ENCODE data around the gene VANGL2. TPM values are rescaled to one million over a fixed set of nuclear protein-coding genes. Genes with fewer than 3 reads are reported as not detected.
A peak's percentile ranks its signal among the peaks of the same experiment; 100 is the strongest.

The VANGL2 gene
- total and polyA plus RNA-seq, 5 donors from 2014 or later: 0.07 TPM; not detected in 4

DNA sequence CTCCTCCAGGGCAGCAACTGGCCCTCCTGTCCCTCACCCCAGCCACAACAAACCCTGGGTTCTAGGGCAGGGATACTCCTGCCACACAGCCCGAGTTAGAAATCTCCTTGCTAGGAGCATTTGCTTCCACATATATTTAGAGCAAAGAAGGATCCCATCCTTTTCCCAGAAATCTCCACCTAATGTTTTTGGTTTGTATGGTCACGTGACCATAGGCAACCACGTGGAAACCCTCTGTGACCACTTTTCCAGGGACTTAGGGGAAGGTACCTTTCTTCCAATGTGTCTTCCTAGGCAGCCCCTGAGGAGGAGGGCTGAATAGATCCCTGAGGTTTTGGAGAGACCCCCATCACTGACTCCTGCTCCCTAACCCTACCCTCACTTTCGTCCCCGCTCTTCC lies 25.5 kb downstream of the VANGL2 start:
- no peak overlapping the region for H3K4me3 Mint-ChIP-seq
- no peaks in the 10 kb centered on the region for H3K36me3 Mint-ChIP-seq
- H3K4me1 Mint-ChIP-seq: peaks cover 10 to 41% (median 29%) of the 10 kb centered on the region in 4 donors
- Histone ChIP-seq H3K9me3 (ENCODE audit: control insufficient read depth in 2 of 2, low read length in 2 of 2) (no peaks in the 10 kb centered on the region), H3K27ac (ENCODE audit: insufficient read depth, low read length, poor library complexity, severe bottlenecking) (no peak overlapping the region), H3K4me1 (ENCODE audit: control insufficient read depth, insufficient read depth, low read length, poor library complexity, severe bottlenecking) (peaks cover 34% of the 10 kb centered on the region), H3K27me3 (ENCODE audit: control insufficient read depth, insufficient read depth, low read length) (no peaks in the 10 kb centered on the region), H3K36me3 (ENCODE audit: control insufficient read depth, insufficient read depth, low read length) (no peaks in the 10 kb centered on the region), H3K4me3 (ENCODE audit: low read depth, low read length) (no peak overlapping the region)
- H3K9me3 Mint-ChIP-seq: peaks cover 0 to 1% (median 0%) of the 10 kb centered on the region in 7 donors
- H3K27ac Mint-ChIP-seq: peak overlapping the region in 2 of 3 donors; percentile 42 to 82
- no peak for ATAC-seq (ENCODE audit: low read depth in 2 of 2)
- H3K27me3 Mint-ChIP-seq: peaks cover 11% of the 10 kb centered on the region
- no peak for DNase-seq

DNA sequence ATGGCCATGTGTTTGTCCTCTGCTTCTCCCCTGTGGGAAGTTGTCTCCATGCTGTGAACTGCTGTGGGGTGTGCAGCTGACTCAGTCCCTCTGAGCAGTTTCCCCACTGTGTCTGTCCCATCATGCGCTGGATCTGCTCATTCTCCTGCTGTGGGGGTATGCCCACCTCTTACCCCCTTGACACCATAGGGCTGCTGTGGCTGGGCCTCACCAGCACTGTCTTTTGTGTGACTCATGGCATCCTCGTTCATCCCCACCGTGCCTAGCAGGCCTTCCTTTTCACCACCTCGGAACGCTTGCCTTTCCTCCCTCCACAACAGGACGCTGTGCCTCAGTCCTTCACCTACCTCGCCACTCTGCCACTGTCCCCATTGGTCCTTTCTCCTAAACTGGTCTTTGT lies 27.3 kb downstream of the VANGL2 start:
- H3K27me3 Mint-ChIP-seq: peaks cover 4% of the 10 kb centered on the region

DNA sequence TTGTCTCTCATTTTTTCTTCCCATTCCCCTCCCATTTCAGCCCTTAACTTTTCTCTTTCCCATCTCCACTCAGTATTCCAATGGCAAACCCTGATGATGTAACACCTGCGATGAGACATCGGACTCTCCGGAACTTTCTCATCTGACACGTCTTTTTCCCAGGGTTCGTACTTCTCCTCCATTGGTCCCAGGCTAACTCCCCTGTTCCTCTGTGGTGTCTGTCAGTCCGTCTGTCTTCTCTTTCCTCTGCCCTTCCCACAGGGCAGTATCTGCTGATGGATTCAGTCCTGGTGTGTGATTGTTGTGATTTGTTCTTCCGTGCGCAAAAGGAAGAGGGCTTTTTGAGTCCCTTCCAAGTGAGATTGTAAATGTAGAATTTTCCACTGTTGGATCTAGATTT lies 27.7 kb downstream of the VANGL2 start:
- H3K27me3 ChIP-seq (ENCODE audit: control insufficient read depth, insufficient read depth, low read length): no peaks in the 10 kb centered on the region
- Mint-ChIP-seq H3K27me3 (peaks cover 4% of the 10 kb centered on the region), H3K27ac (peak overlapping the region; percentile 85 to 97 (median 92)), H3K4me1 (peaks cover 17 to 63% (median 44%) of the 10 kb centered on the region in 4 donors), H3K9me3 (peaks cover 0 to 1% (median 0%) of the 10 kb centered on the region in 7 donors), H3K4me3 (peak overlapping the region in 1 of 4 donors; percentile 16), H3K36me3 (no peaks in the 10 kb centered on the region)
- H3K4me3 ChIP-seq (ENCODE audit: low read depth, low read length): peak overlapping the region; percentile 27
- no peaks in the 10 kb centered on the region for H3K9me3 ChIP-seq (ENCODE audit: control insufficient read depth in 2 of 2, low read length in 2 of 2)
- H3K36me3 ChIP-seq (ENCODE audit: control insufficient read depth, insufficient read depth, low read length): no peaks in the 10 kb centered on the region
- H3K27ac ChIP-seq (ENCODE audit: insufficient read depth, low read length, poor library complexity, severe bottlenecking): peak overlapping the region; percentile 82
- ATAC-seq (ENCODE audit: low read depth in 2 of 2) (no peak), DNase-seq (no peak)
- peaks cover 53% of the 10 kb centered on the region for H3K4me1 ChIP-seq (ENCODE audit: control insufficient read depth, insufficient read depth, low read length, poor library complexity, severe bottlenecking)

More for the DNA sequence above, 27.3 kb downstream of the VANGL2 start:
- H3K9me3 Mint-ChIP-seq: peaks cover 0 to 1% (median 0%) of the 10 kb centered on the region in 7 donors
- Histone ChIP-seq H3K4me3 (ENCODE audit: low read depth, low read length) (no peak overlapping the region), H3K4me1 (ENCODE audit: control insufficient read depth, insufficient read depth, low read length, poor library complexity, severe bottlenecking) (peaks cover 48% of the 10 kb centered on the region), H3K27me3 (ENCODE audit: control insufficient read depth, insufficient read depth, low read length) (no peaks in the 10 kb centered on the region), H3K27ac (ENCODE audit: insufficient read depth, low read length, poor library complexity, severe bottlenecking) (peak overlapping the region; percentile 82), H3K36me3 (ENCODE audit: control insufficient read depth, insufficient read depth, low read length) (no peaks in the 10 kb centered on the region), H3K9me3 (ENCODE audit: control insufficient read depth in 2 of 2, low read length in 2 of 2) (no peaks in the 10 kb centered on the region)
- ATAC-seq (ENCODE audit: low read depth in 2 of 2) (no peak), DNase-seq (no peak)
- H3K36me3 Mint-ChIP-seq: no peaks in the 10 kb centered on the region
- H3K4me3 Mint-ChIP-seq: peak overlapping the region in 2 of 4 donors; percentile 16 to 41
- H3K4me1 Mint-ChIP-seq: peaks cover 15 to 59% (median 40%) of the 10 kb centered on the region in 4 donors
- H3K27ac Mint-ChIP-seq: peak overlapping the region; percentile 77 to 92 (median 85)

DNA sequence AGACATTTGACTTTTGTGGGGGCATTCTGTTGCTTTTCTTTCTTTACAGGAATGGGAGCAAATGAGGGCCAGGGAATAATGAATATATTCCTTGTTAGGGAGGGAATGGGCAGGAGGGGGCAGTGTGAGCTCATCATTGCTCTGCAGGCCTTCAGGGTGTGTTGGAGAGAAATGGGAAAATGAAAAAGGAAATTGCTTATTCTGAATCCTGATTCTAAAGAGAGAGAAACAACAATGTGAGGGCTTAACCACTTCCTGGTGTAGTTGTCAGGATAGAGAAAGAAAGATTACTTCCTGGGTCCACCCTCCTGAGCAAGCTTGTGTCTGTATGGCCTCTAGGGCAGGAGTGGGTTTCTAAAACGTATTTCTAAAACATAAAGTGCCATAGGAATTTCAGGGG lies 28.3 kb downstream of the VANGL2 start:
- Histone ChIP-seq H3K9me3 (ENCODE audit: control insufficient read depth in 2 of 2, low read length in 2 of 2) (no peaks in the 10 kb centered on the region), H3K36me3 (ENCODE audit: control insufficient read depth, insufficient read depth, low read length) (no peaks in the 10 kb centered on the region), H3K4me1 (ENCODE audit: control insufficient read depth, insufficient read depth, low read length, poor library complexity, severe bottlenecking) (peaks cover 54% of the 10 kb centered on the region), H3K4me3 (ENCODE audit: low read depth, low read length) (peak overlapping the region; percentile 61), H3K27me3 (ENCODE audit: control insufficient read depth, insufficient read depth, low read length) (no peaks in the 10 kb centered on the region), H3K27ac (ENCODE audit: insufficient read depth, low read length, poor library complexity, severe bottlenecking) (peak overlapping the region; percentile 82)
- Mint-ChIP-seq H3K36me3 (no peaks in the 10 kb centered on the region), H3K4me3 (peak overlapping the region; percentile 26 to 72 (median 60)), H3K27ac (peak overlapping the region; percentile 85 to 97 (median 93)), H3K9me3 (peaks cover 0 to under 1% (median 0%) of the 10 kb centered on the region in 7 donors), H3K4me1 (peaks cover 17 to 66% (median 46%) of the 10 kb centered on the region in 4 donors), H3K27me3 (peaks cover 1% of the 10 kb centered on the region)
- DNase-seq (peak in 2 of 3 donors; percentile 42 to 64), ATAC-seq (ENCODE audit: low read depth in 2 of 2) (peak; percentile 41 to 62)

DNA sequence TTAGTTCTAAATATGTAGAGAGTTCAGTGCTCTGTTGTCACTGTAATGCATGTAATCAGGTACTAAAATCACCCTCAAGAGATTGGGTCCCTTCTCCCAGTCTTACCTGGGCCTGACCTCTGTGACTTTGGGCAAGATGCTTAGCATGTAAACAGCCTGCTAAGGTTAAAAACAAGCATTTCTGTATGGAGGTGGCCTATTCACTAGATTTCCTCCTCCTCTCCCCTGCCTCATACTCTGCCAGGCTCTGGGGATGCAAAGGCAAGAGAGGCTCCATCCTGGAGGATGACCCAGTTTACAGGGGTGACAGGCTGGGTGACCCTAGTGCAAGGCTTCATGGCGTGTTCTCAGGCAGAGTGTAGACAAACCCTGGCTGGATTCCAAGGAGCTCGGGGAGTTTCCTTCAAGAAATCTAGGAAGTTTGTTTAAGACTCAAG lies 28.8 kb downstream of the VANGL2 start:
- peak overlapping the region; percentile 26 to 72 (median 60) for H3K4me3 Mint-ChIP-seq
- ATAC-seq (ENCODE audit: low read depth in 2 of 2): peak; percentile 13 to 18
- H3K4me1 Mint-ChIP-seq: peaks cover 17 to 66% (median 46%) of the 10 kb centered on the region in 4 donors
- no peak for DNase-seq
- no peaks in the 10 kb centered on the region for H3K36me3 Mint-ChIP-seq
- Histone ChIP-seq H3K4me1 (ENCODE audit: control insufficient read depth, insufficient read depth, low read length, poor library complexity, severe bottlenecking) (peaks cover 54% of the 10 kb centered on the region), H3K27ac (ENCODE audit: insufficient read depth, low read length, poor library complexity, severe bottlenecking) (peak overlapping the region; percentile 82), H3K36me3 (ENCODE audit: control insufficient read depth, insufficient read depth, low read length) (no peaks in the 10 kb centered on the region), H3K4me3 (ENCODE audit: low read depth, low read length) (peak overlapping the region; percentile 61), H3K27me3 (ENCODE audit: control insufficient read depth, insufficient read depth, low read length) (no peaks in the 10 kb centered on the region), H3K9me3 (ENCODE audit: control insufficient read depth in 2 of 2, low read length in 2 of 2) (no peaks in the 10 kb centered on the region)
- no peaks in the 10 kb centered on the region for H3K27me3 Mint-ChIP-seq
- peak overlapping the region; percentile 85 to 97 (median 93) for H3K27ac Mint-ChIP-seq
- H3K9me3 Mint-ChIP-seq: peaks cover 0 to 2% (median 0%) of the 10 kb centered on the region in 7 donors

DNA sequence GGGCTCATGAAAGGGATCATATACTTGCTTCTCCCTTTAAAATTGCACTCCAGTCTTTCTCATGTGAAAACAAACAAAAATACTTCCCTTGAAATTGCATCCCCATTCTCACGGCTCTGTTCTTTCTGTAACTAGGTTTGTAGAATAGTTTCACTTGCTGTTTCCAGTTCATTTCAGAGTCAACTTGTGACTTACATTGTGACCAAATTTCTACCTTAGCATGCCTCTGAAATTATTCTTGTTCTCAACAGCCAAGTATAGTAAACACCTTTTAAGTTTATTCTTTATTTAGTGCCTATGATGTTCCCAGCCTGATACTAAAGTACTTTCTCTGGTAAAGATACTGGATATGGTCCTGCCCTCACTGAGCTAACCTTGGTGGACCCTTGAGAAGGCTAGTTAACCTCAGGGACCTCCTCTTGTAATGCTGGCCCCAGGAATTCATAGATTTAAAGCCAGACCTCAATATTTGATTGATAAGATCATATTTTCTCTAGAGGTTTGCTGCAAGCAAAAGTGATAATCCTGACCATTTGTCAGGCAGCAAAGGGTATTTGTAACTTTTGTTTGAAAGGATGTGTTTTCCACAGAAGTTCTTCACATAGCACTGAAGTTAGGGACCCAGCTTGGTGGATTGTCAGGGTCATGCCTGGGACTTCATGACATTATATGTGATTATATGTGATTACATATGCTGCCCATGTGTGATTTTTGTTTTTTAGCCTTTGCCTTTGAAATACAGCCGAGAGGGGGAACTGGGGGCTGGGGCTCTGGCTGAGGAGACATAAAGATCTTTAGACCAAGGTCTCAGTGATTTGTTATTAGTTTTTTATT lies 29.6 kb downstream of the VANGL2 start:
- Histone ChIP-seq H3K27ac (ENCODE audit: insufficient read depth, low read length, poor library complexity, severe bottlenecking) (peak overlapping the region; percentile 82), H3K4me1 (ENCODE audit: control insufficient read depth, insufficient read depth, low read length, poor library complexity, severe bottlenecking) (peaks cover 54% of the 10 kb centered on the region), H3K9me3 (ENCODE audit: control insufficient read depth in 2 of 2, low read length in 2 of 2) (no peaks in the 10 kb centered on the region), H3K36me3 (ENCODE audit: control insufficient read depth, insufficient read depth, low read length) (no peaks in the 10 kb centered on the region), H3K27me3 (ENCODE audit: control insufficient read depth, insufficient read depth, low read length) (no peaks in the 10 kb centered on the region), H3K4me3 (ENCODE audit: low read depth, low read length) (peak overlapping the region; percentile 61)
- Mint-ChIP-seq H3K4me1 (peaks cover 17 to 68% (median 48%) of the 10 kb centered on the region in 4 donors), H3K9me3 (peaks cover 0 to 6% (median 0%) of the 10 kb centered on the region in 7 donors), H3K4me3 (peak overlapping the region in 3 of 4 donors; percentile 26 to 53 (median 47)), H3K36me3 (no peaks in the 10 kb centered on the region), H3K27ac (peak overlapping the region; percentile 85 to 97 (median 93)), H3K27me3 (no peaks in the 10 kb centered on the region)
- DNase-seq (peak in 2 of 3 donors; percentile 34 to 76), ATAC-seq (ENCODE audit: low read depth in 2 of 2) (peak; percentile 28 to 38)

DNA sequence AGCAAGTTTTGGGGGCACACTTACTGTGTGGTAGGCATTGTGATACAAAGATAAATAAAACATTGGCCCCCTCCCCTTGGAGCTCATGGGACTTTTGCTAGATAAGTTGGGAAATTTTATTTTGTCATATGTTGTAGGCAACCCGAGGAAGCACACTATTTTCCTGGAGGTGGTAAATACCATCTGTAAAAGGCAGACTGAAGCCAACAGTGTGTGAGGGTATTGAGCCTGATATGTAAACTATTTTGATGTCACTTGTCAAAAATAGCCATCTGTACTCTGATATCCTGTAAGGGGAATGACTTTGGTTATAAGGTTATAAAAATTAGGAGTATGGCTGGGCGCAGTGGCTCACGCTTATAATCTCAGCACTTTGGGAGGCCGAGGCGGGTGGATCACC lies 30.6 kb downstream of the VANGL2 start:
- DNase-seq (no peak), ATAC-seq (ENCODE audit: low read depth in 2 of 2) (no peak)
- Mint-ChIP-seq H3K9me3 (peaks cover 0 to 6% (median 0%) of the 10 kb centered on the region in 7 donors), H3K36me3 (no peaks in the 10 kb centered on the region), H3K27me3 (no peaks in the 10 kb centered on the region), H3K4me1 (peaks cover 17 to 65% (median 50%) of the 10 kb centered on the region in 4 donors), H3K27ac (peak overlapping the region; percentile 85 to 95 (median 93)), H3K4me3 (no peak overlapping the region)
- no peaks in the 10 kb centered on the region for H3K36me3 ChIP-seq (ENCODE audit: control insufficient read depth, insufficient read depth, low read length)
- H3K9me3 ChIP-seq (ENCODE audit: control insufficient read depth in 2 of 2, low read length in 2 of 2): no peaks in the 10 kb centered on the region
- peaks cover 54% of the 10 kb centered on the region for H3K4me1 ChIP-seq (ENCODE audit: control insufficient read depth, insufficient read depth, low read length, poor library complexity, severe bottlenecking)
- H3K4me3 ChIP-seq (ENCODE audit: low read depth, low read length): no peak overlapping the region
- no peaks in the 10 kb centered on the region for H3K27me3 ChIP-seq (ENCODE audit: control insufficient read depth, insufficient read depth, low read length)
- peak overlapping the region; percentile 82 for H3K27ac ChIP-seq (ENCODE audit: insufficient read depth, low read length, poor library complexity, severe bottlenecking)

All from CD4-positive, CD25-positive, alpha-beta regulatory T cell (primary cell).